ENCODE results near the gene NR3C2.

Gene NR3C2

GRCh38 chr4:148435654-148436406, 6.4 kb downstream of the NR3C2 start:
- no peak for DNase-seq (ENCODE audit: low read depth)

- no peak for DNase-seq (ENCODE audit: low read depth)
These were observed 8.0 kb downstream of the NR3C2 start for GRCh38 chr4:148434075-148434773.

GRCh38 chr4:148431401-148431800, 10.8 kb downstream of the NR3C2 start:
- DNase-seq (ENCODE audit: low read depth) = no peak

GRCh38 chr4:148430854-148431253, 11.4 kb downstream of the NR3C2 start:
- no peak for DNase-seq (ENCODE audit: low read depth)

- DNase-seq (ENCODE audit: low read depth) = no peak
These were observed 13.0 kb downstream of the NR3C2 start for GRCh38 chr4:148429206-148429605.

GRCh38 chr4:148426643-148427042, 15.6 kb downstream of the NR3C2 start:
- DNase-seq (ENCODE audit: low read depth) = no peak

- DNase-seq (ENCODE audit: low read depth) = no peak
These were observed 16.7 kb downstream of the NR3C2 start for GRCh38 chr4:148425327-148426110.

- no peak for DNase-seq (ENCODE audit: low read depth)
These were observed 21.8 kb downstream of the NR3C2 start for GRCh38 chr4:148420397-148420796.

GRCh38 chr4:148415500-148415899, 26.7 kb downstream of the NR3C2 start:
- DNase-seq (ENCODE audit: low read depth) = no peak

- no peak for DNase-seq (ENCODE audit: low read depth)
These were observed 29.7 kb downstream of the NR3C2 start for GRCh38 chr4:148412460-148412994.

- DNase-seq (ENCODE audit: low read depth) = no peak
These were observed 36.9 kb downstream of the NR3C2 start for GRCh38 chr4:148405161-148405893.

- no peak for DNase-seq (ENCODE audit: low read depth)
These were observed 43.2 kb downstream of the NR3C2 start for GRCh38 chr4:148398988-148399387.

GRCh38 chr4:148397771-148398170, 44.4 kb downstream of the NR3C2 start:
- no peak for DNase-seq (ENCODE audit: low read depth)

GRCh38 chr4:148396986-148397673, 45.1 kb downstream of the NR3C2 start:
- no peak for DNase-seq (ENCODE audit: low read depth)

GRCh38 chr4:148395771-148396170, 46.4 kb downstream of the NR3C2 start:
- DNase-seq (ENCODE audit: low read depth) = no peak

- no peak for DNase-seq (ENCODE audit: low read depth)
These were observed 51.2 kb downstream of the NR3C2 start for GRCh38 chr4:148391056-148391455.

- DNase-seq (ENCODE audit: low read depth) = no peak
These were observed 51.9 kb downstream of the NR3C2 start for GRCh38 chr4:148390311-148390710.

GRCh38 chr4:148380291-148380690, 61.9 kb downstream of the NR3C2 start:
- DNase-seq (ENCODE audit: low read depth) = no peak

GRCh38 chr4:148376151-148376550, 66.1 kb downstream of the NR3C2 start:
- DNase-seq (ENCODE audit: low read depth) = no peak

GRCh38 chr4:148375584-148375983, 66.6 kb downstream of the NR3C2 start:
- DNase-seq (ENCODE audit: low read depth) = no peak

- DNase-seq (ENCODE audit: low read depth) = no peak
These were observed 69.1 kb downstream of the NR3C2 start for GRCh38 chr4:148373093-148373492.
